Measurements from ENCODE around the gene NPAS3. TPM values are rescaled to one million over a fixed set of nuclear protein-coding genes. Genes with fewer than 3 reads are reported as not detected.

NPAS3 gene
- total and polyA plus RNA-seq, 2 of the 13 experiments (the other 11 are each of a cell fraction or from before 2014, with no cell fraction given) = not detected

- no peak overlapping the region for H2AFZ ChIP-seq (ENCODE audit: low read length)
- H4K20me1 ChIP-seq (ENCODE audit: insufficient read depth, low read length) = no peaks in the 10 kb centered on the region
- H3K36me3 ChIP-seq (replicated peaks in 1 of 2; ENCODE audit: control insufficient read depth in 1 of 2, insufficient read depth in 2 of 2, low read length in 2 of 2) = no peaks in the 10 kb centered on the region
- BruUV-seq (replicated peaks) = no TSS peak
- CTCF ChIA-PET (ENCODE audit: low intra/inter-chr PET ratio, low total read pairs) = no interaction called here
- in situ Hi-C loops (cut with HindIII; ENCODE audit: extremely low pct_ligation_motif_present, low pct_unique_long_range_greater_than_20kb) = no loop called here
- no peak for FAIRE-seq
- H3K9me3 ChIP-seq (ENCODE audit: low read length) = no peaks in the 10 kb centered on the region
- no peaks in the 10 kb centered on the region for H3K79me2 ChIP-seq (ENCODE audit: insufficient read depth, low read length)
- no peaks in the 10 kb centered on the region for H3K27me3 ChIP-seq (ENCODE audit: control insufficient read depth in 1 of 2, insufficient read depth in 2 of 2, low read length in 2 of 2)
- no peak overlapping the region for H3K4me3 ChIP-seq (replicated peaks in 1 of 3; ENCODE audit: insufficient read depth in 1 of 3, low read depth in 2 of 3, low read length in 3 of 3)
- H3K27ac ChIP-seq (ENCODE audit: extremely low read length, insufficient read depth, low read length) = no peak overlapping the region
- H3K4me1 ChIP-seq (ENCODE audit: insufficient read depth, low read length) = no peaks in the 10 kb centered on the region
- no peak for DNase-seq (ENCODE audit: low spot score)
- intact Hi-C loops (cut with micrococcal nuclease; ENCODE audit: unreplicated experiment) = no loop called here
- POLR2A ChIA-PET = no interaction called here
- no peak overlapping the region for H3K4me2 ChIP-seq (ENCODE audit: low read depth, low read length)
- 1% methylated on average over 2 of the region's 2 CpGs for WGBS (ENCODE audit: low lambda C conversion rate)
- no peak for ATAC-seq
- H3K9ac ChIP-seq (ENCODE audit: insufficient read depth, low read depth, low read length) = no peak overlapping the region
- TF ChIP-seq SOX13 (IDR thresholded peaks at IDR 0.05) (no peak), SOX13 (CRISPR knock-in tag; conservative IDR thresholded peaks at IDR 0.05 in 1 of 2, IDR thresholded peaks at IDR 0.05 in 1 of 2) (no peak), ZNF589 (CRISPR knock-in tag; conservative IDR thresholded peaks at IDR 0.05) (no peak), ZSCAN31 (CRISPR knock-in tag; IDR thresholded peaks at IDR 0.05; ENCODE audit: low read depth) (no peak), MAFK (conservative IDR thresholded peaks at IDR 0.05 in 1 of 2, IDR thresholded peaks at IDR 0.05 in 1 of 2; ENCODE audit: low read length in 2 of 2) (no peak), IRF9 (CRISPR knock-in tag; IDR thresholded peaks at IDR 0.05; ENCODE audit: borderline replicate concordance) (no peak), NFYC (CRISPR knock-in tag; IDR thresholded peaks at IDR 0.05) (no peak), SNAPC4 (CRISPR knock-in tag; IDR thresholded peaks at IDR 0.05) (no peak), ZNF34 (CRISPR knock-in tag; IDR thresholded peaks at IDR 0.05; ENCODE audit: borderline replicate concordance) (no peak), SOX5 (CRISPR knock-in tag; IDR thresholded peaks at IDR 0.05; ENCODE audit: borderline replicate concordance) (no peak), PRDM10 (CRISPR knock-in tag; IDR thresholded peaks at IDR 0.05; ENCODE audit: low read depth) (no peak), ZNF367 (CRISPR knock-in tag; IDR thresholded peaks at IDR 0.05; ENCODE audit: borderline replicate concordance) (no peak), RAD51 (IDR thresholded peaks at IDR 0.05; ENCODE audit: borderline replicate concordance) (no peak), EP300 (IDR thresholded peaks at IDR 0.05; ENCODE audit: low read depth in 2 of 2, low read length in 2 of 2) (no peak), EP300 (CRISPR knock-in tag; IDR thresholded peaks at IDR 0.05; ENCODE audit: borderline replicate concordance) (no peak), ZNF121 (CRISPR knock-in tag; IDR thresholded peaks at IDR 0.05) (no peak)
These were observed 9.1 kb downstream of the NPAS3 start for GRCh38 chr14:32947792-32948191.

All from HepG2 (cell line).